Pons (tissue), 1 donor: ENCODE data around the gene RGS10.
"Not testable (repeated sequence)": the region's sequence is repeated elsewhere in the genome, so short reads cannot be mapped to it uniquely, and the experiment has no call there.

Source experiments
- DNase-seq: peaks from one replicate; pipeline ENCODE4 v3.0.0-alpha.2; 2016; ENCODE audit warnings: low spot score

The RGS10 gene

DNA sequence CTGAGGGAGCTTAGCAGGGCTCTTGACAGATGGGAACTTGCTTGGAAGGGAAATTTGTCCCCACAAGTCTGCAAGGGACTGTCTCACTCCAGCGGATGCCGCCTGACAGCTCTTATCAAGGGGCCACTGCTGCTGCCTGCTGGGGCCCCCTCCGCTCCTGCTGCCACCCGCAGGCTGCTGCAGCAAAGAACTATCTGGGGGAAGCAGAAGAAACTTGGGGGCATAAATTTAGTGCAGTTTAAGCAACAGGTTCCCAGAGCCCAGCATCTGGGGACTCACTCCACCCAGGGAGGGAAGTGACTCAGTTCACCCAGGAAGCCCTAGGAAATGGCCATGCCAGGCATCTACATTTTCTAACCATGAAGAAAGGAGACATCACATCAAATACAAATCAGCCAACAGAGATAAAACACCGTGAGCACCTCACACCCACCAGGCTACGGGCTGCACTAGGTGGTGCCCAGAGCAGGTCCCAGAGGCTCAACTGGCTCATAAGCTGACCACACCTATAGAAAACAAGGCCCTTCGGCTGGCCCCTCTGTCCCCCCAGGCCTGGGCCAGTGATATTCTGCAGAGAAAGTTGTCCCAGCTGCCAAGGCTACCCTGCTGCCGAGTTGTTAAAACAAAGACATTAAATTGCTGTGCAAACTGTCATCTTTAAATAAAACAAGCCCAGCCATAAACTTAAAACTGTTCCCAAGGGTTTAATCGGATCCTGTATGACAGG, 3.7 kb downstream of the RGS10 start:
- no peak for DNase-seq

DNA sequence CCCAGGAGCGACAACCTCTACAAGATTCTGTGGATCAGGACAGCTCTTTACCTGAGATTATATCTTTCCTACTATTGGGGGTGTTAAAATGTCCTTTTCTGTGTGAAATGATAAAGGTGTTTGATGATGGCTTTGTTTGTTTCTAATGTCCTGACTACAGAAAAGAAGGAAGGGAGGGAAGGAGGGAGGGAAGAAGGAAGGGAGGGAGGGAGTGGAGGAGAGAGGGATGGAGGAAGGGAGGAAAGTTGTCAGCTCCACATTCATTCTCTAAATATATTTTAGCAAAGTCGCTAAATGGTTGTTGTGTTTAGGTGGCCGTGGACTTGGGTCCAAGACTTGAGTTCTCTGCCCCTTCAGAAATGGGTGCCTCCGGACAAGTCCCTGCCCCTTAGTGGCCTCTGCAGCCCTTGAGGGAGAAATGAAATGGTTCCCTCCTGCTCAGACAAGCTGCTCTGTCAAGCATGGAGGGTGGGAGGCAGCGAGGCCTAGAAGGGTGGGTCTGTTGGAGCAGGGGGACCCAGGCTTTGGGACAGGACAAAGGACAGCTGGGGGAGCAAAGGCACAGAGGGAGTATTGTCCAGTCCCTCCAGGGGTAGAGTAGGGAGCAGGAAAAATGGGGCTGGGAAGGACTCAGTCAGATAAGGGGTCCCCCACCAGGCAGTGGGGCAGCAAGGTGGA, 4.4 kb downstream of the RGS10 start:
- no peak for DNase-seq

GRCh38 chr10:119536508-119537025, 6.0 kb downstream of the RGS10 start:
- DNase-seq, result peak; percentile 66

DNA sequence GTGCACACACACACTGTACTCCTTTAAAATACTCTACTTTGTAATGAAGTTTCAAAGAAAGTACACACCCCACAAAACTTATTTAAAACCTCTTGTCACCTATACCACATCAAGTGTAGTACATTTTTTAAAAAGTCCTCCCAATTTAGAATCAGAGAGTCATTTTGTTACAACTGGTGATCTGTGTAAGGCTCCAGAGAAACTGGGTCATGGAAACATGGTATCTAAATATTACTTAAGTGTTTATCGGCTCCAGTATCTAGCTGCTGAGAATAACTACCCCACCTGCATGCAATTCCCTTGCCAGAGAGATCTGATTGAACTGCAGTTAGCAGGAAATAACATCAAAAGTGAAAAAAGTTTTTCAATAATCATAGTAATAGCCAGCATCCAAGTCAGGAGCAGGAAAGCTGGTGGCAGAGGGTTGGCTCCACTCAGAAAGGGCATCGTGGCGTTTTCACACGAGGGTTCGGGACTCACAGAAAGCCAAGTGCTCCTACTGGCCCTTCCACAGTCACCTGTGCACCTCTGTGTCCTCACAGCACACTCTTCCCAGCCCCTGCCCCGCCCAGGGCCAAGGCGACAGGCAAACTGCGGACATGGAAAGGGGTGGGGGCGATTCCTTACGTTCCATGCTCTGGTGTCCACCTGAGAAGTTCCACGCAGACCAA, 6.5 kb downstream of the RGS10 start:
- no peak for DNase-seq

DNA sequence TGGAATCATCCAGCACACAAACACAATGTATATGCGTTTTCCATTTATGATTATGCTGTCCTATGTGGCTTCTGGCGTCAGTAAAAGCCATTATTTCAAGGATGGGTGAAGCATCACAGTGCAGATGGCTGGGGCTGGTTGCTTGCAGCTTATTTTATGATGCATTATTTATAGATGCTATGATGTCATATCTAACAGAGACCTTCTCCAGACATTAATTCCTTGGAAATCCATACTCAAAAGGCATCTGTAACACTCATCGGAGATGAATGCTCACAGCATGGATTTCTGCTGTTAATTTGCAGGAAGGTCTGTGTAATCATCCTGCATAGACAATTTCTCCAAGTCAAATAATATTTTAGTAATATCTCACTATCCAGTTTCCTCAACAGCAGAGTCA, 7.2 kb downstream of the RGS10 start:
- no peak for DNase-seq

DNA sequence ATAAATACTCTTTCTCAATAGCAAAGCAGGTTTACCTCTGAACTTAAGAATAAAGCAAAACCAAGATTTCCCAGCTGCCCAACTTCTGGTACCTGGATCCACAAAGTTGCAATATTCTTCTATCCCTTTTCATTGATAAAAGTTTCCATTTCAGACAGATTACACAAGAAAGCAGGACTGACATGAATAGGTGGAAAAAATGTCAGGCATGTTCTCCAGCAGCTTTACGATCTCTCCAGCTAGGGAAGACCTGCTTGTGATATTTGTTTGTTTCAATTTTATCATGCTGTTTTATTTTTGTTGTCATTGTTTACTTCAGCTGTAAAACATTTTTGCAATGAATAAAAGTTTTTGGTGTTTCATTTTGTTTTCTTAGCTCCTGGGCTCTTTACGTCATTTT, 9.0 kb downstream of the RGS10 start:
- no peak for DNase-seq

DNA sequence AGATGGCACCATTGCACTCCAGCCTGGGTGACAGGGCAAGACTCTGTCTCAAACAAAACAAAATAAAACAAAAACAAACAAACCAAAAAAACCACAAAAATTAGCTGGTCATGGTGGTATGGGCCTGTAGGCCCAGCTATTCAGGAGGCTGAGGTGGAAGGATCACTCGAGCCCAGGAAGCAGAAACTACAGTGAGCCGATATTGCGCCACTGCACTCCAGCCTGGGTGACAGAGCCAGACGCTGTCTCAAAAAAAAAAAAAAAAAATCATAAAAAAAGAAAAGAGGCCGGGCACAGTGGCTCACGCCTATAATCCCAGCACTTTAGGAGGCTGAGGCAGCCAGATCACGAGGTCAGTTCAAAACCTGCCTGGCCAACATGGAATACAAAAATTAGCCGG, 9.7 kb downstream of the RGS10 start:
- DNase-seq, result not testable (repeated sequence)

DNA sequence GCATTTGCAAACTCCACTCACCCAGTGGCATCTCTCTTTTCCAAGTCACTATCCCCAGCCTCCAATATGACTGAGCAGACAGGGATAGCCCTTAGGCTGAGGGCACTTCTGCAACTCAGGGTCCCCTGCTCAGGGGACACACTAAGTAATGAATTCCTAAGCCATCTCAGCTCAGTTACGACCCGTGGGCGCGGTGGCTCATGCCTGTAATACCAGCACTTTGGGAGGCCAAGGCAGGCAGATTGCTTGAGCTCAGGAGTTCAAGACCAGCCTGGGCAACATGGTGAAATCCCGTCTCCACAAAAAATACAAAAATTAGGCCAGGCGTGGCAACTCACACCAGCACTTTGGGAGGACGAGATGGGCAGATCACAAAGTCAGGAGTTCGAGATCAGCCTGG, 10.3 kb downstream of the RGS10 start:
- DNase-seq, result not testable (repeated sequence)

GRCh38 chr10:119531067-119531466, 11.5 kb downstream of the RGS10 start:
- DNase-seq, result no peak

DNA sequence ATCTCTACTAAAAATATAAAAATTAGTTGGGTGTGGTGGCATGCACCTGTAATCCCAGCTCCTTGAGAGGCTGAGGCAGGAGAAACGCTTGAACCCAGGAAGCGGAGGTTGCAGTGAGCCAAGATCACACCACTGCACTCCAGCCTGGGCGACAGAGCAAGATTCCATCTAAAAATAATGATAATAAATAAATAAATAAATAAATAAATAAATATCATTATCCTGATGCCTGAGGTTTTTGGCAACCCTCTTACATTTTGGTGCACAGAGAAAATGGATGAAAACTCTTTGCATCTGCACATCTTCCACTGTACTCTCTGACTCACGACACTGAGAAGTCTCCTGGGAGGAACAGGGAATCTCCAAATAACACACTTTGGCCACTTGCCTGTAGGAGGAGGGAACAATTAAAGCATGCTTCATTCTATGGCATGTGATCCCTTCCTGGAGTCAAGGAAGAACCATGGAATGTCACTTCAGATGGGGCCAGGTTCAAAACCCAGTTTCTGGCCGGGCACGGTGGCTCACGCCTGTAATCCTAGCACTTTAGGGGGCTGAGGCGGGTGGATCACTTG, 13.8 kb downstream of the RGS10 start:
- not testable (repeated sequence) for DNase-seq

GRCh38 chr10:119526621-119527592, 15.6 kb downstream of the RGS10 start:
- no peak for DNase-seq

GRCh38 chr10:119526149-119526548, 16.4 kb downstream of the RGS10 start:
- DNase-seq, result no peak

DNA sequence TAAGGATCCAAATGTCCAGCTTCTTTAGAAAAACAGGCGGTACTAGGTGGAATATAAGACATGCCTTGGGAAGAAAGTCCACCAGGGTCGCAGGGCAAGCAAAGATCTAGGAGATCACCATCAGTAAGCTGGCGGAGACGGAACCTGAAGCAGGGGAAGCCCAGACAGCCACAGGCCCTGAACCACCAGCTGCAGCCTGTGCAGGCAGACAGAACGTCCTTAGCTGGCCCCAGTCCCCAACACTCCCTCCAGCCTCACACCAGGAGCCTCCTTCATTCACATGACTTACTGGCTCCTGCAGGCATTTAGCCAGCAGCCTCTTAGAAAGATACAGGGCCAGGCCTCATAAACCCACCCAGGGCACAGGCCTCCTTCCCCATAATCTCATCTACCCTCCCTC, 17.4 kb downstream of the RGS10 start:
- no peak for DNase-seq

- DNase-seq, result no peak
These were observed 17.8 kb downstream of the RGS10 start for GRCh38 chr10:119524720-119525070.

DNA sequence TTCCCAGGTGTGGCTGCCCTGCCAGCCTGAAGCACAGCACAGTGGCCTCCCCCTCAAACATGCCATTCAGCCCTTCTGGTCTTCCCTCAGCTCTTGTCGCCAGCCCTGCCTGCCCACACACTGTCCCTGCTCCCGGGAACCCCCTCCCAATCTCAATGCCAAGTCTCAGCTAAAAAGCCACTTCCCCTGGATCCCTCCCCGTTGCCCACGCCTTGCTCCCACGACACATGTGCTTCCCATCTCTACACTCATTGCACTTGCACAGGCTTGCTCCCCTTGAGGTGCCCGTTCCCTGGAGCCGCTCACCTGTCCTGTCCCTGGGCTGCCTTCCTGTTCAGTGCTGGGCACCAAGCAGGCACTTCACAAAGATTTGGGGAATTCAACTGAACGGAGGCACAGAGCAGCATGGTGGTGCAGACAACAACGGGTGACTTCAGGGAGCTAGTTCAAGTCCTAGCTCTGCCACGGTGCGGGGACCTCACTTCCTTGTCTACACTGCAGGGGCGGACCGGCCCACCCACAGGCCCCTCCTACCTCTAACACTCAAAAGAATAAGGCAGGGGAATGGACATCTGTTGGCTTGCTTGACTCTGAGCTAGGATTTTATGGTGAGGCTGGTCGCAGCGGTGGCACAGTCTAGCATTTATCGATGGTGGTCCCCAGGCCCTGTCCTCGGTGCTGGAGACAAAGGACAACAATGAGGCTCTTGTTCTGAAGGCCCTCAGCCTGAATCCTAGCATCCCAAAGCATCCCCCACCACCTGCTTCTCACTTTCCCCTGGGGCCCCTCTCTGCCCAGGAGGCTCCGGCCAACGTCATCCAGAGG, 18.4 kb downstream of the RGS10 start:
- DNase-seq, result no peak

DNA sequence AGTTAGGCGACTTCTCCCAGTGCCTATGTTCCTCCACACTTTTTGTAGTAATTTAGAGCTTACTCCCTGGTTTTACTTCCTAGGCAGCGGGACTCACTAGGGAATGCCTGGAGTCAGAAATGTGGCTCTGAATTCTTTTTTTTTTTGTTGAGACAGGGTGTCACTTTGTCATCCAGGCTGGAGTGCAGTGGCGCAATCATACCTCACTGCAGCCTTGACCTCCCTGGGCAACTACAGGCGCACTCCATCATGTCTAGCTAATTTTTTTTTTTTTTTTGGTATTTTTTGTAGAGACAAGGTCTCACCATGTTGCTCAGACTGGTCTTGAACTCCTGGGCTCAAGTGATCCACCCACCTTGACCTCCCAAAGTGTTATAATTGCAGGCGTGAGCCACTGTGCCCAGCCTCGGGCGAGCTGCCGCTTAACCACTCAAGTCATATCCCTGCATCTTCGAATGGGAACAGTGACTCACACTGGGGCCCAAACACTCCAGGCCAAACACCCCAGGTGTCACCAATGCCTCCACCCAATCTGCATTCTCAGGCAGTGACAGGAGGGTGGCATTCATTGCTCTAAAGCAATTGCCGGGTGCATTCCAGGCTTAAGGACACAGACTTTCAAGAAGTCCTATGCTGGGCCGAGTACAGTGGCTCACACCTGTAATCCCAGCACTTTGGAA, 19.6 kb downstream of the RGS10 start:
- DNase-seq, result no peak

DNA sequence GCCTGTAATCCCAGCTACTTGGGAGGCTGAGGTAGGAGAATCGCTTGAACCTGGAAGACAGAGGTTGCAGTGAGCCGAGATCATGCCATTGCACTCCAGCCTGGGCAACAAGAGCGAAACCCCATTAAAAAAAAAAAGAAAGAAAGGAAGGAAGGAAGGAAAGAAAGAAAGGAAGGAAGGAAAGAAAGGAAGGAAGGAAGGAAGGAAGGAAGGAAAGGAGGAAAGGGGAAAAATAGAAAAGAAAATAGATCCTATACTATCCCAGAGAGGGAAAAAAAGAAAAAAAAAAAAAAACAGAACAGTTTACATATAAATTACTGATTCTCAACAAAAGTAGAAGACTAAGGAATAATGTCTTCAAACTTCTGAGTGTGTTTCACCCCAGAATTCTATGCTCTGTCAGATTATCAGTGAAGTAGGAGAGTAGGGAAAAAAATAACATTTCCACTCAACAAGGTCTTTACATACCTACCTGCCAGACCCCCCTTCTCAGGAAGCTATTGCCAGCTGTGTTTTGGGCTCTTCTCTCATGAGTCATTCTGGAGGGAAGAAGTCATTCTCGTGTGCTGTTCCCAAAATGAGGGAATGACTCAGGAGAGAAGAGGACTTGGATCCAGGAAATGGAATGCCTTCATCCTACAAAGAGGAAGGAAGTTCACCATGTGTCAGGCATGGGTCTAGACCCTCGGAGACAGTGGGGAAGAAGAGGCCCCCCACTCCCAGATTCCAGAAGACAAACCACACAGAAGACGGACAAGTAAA, 20.9 kb downstream of the RGS10 start:
- no peak for DNase-seq

DNA sequence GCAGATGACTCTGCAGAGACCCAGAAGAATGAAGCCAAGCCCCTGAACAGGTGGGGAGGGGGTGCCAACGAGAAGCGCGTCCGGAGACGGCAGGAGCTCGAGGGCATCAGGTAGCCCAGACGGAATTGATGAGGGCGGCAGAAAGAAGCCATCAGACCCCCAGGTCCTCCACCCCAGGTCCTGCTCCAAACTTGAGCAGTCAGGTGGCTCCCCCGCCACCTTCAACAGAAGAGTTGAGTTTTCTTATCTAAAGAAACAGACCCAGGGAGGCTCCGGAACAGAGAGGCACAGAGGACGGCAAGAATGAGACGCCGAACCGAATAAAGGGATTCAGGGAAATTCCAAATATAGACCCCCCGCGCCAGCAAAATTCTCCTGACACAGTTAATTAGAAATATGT, 22.2 kb downstream of the RGS10 start:
- no peak for DNase-seq

- no peak for DNase-seq
These were observed 23.6 kb downstream of the RGS10 start for GRCh38 chr10:119518936-119519335.
